B cell (primary cell): ENCODE data around the gene SEMA3B. TPM values are rescaled to one million over a fixed set of nuclear protein-coding genes. Genes with fewer than 3 reads are reported as not detected.

Experiments used
- ATAC-seq: fragments of 200-7000 bp; cut with Tn5 transposase; one replicate; pipeline ENCODE4 v1.10.0; 2021; ENCODE audit warnings: low read depth, mild to moderate bottlenecking, moderate number of reproducible peaks, moderate library complexity
- CTCF ChIA-PET: fragments of 350-600 bp; sonication (Branson Sonifier 250); formaldehyde crosslinking; loops from one replicate; lab custom pipeline; 2021; ENCODE audit warnings: antibody characterized with exemption, inconsistent platforms; lab: Charles Lee
- POLR2A ChIA-PET: fragments of 350-600 bp; sonication (Branson Sonifier 250); formaldehyde crosslinking; loops from one replicate; lab custom pipeline; 2021; ENCODE audit warnings: antibody characterized with exemption; lab: Charles Lee
- DNase-seq: peaks from one replicate; pipeline ENCODE4 v3.0.0; 2013
- H2AFZ ChIP-seq: 2 replicates; pipeline ENCODE4 v1.6.1; 2012; ENCODE audit warnings: mild to moderate bottlenecking, low read depth, low read length; ENCODE audit not compliant: insufficient read depth, poor library complexity, severe bottlenecking
- H3K27ac ChIP-seq, 2 donors: 1 replicate in 1 of 2; 2 replicates in 1 of 2; pipeline ENCODE4 v1.5.1; 2012 to 2013; ENCODE audit warnings: low read length in 2 of 2, mild to moderate bottlenecking in 2 of 2, moderate library complexity in 1 of 2
- H3K27me3 ChIP-seq, 4 experiments: fragments of 200-600 bp in 1 of 4; sonication (generic) in 1 of 4; replicated peaks in 1 of 4; 1 replicate in 2 of 4; 2 replicates in 2 of 4; pipeline versions ENCODE4 v1.6.1 to v1.7.0; 2013 to 2016; ENCODE audit warnings: low read length in 3 of 4, mild to moderate bottlenecking in 2 of 4, mixed read lengths in 1 of 4, moderate library complexity in 1 of 4; ENCODE audit not compliant: insufficient read depth in 4 of 4, control insufficient read depth in 3 of 4; ENCODE audit errors: control extremely low read depth in 1 of 4
- H3K36me3 ChIP-seq, 2 experiments: replicated peaks in 1 of 2; 1 replicate in 1 of 2; 2 replicates in 1 of 2; pipeline versions ENCODE4 v1.6.1 to v1.7.1; 2013; ENCODE audit warnings: low read length in 1 of 2; ENCODE audit not compliant: insufficient read depth in 2 of 2, control insufficient read depth in 1 of 2; ENCODE audit errors: control extremely low read depth in 1 of 2, extremely low read depth in 1 of 2
- H3K4me1 ChIP-seq, 2 donors: fragments of 200-600 bp in 1 of 2; sonication (generic) in 1 of 2; 1 replicate in 1 of 2; 2 replicates in 1 of 2; pipeline versions ENCODE4 v1.5.1 to v1.6.1; 2013 to 2017; ENCODE audit warnings: low read length in 2 of 2; ENCODE audit not compliant: control insufficient read depth in 2 of 2, insufficient read depth in 2 of 2
- H3K4me2 ChIP-seq: replicated peaks from 2 replicates; pipeline ENCODE3; 2012; ENCODE audit warnings: mild to moderate bottlenecking, low read depth, low read length; ENCODE audit not compliant: poor library complexity, severe bottlenecking
- H3K4me3 ChIP-seq, 5 experiments: fragments of 200-600 bp in 1 of 5; sonication (generic) in 1 of 5; 1 replicate in 3 of 5; 2 replicates in 2 of 5; pipeline versions ENCODE4 v1.5.1 to v1.7.0; 2011 to 2016; ENCODE audit warnings: low read length in 4 of 5, mild to moderate bottlenecking in 4 of 5, low read depth in 2 of 5, control low read depth in 1 of 5, moderate library complexity in 1 of 5; ENCODE audit not compliant: insufficient read depth in 1 of 5; ENCODE audit errors: control extremely low read depth in 1 of 5, extremely low read depth in 1 of 5
- H3K79me2 ChIP-seq: fragments of 200-600 bp; sonication (generic); one replicate; pipeline ENCODE4 v1.6.0; 2016; ENCODE audit warnings: low read length; ENCODE audit not compliant: control insufficient read depth, insufficient read depth
- H3K9ac ChIP-seq: fragments of 200-600 bp; sonication (generic); 2 replicates; pipeline ENCODE4 v1.6.1; 2017; ENCODE audit warnings: mild to moderate bottlenecking, low read length, moderate library complexity
- H3K9me3 ChIP-seq, 3 donors: one replicate each; pipeline versions ENCODE4 v1.6.1 to v1.7.1; 2013; ENCODE audit warnings: low read length in 2 of 3; ENCODE audit not compliant: control insufficient read depth in 2 of 3, insufficient read depth in 1 of 3; ENCODE audit errors: control extremely low read depth in 1 of 3
- H4K20me1 ChIP-seq: 2 replicates; pipeline ENCODE4 v1.6.0; 2012; ENCODE audit warnings: mild to moderate bottlenecking, low read length; ENCODE audit not compliant: insufficient read depth, control insufficient read depth, poor library complexity, severe bottlenecking
- H3K27ac Mint-ChIP-seq: one replicate; pipeline ENCODE4 v1.8.0; 2021; ENCODE audit warnings: mixed read lengths
- H3K27me3 Mint-ChIP-seq: one replicate; pipeline ENCODE4 v1.8.0; 2021; ENCODE audit warnings: mixed read lengths
- H3K4me1 Mint-ChIP-seq: one replicate; pipeline ENCODE4 v1.8.0; 2021; ENCODE audit warnings: mixed read lengths
- H3K4me3 Mint-ChIP-seq: one replicate; pipeline ENCODE4 v1.8.0; 2021; ENCODE audit warnings: mixed read lengths
- H3K9me3 Mint-ChIP-seq: one replicate; pipeline ENCODE4 v1.8.0; 2022; ENCODE audit warnings: mixed read lengths; ENCODE audit not compliant: insufficient read depth
- CTCF ChIP-seq: fragments of 200-600 bp; IDR thresholded peaks from one replicate; pipeline ENCODE4 v1.8.0; 2022; ENCODE audit warnings: antibody characterized with exemption, mild to moderate bottlenecking
- EZH2 ChIP-seq: IDR thresholded peaks from 2 replicates; pipeline ENCODE4 v1.6.1; 2012; ENCODE audit warnings: borderline replicate concordance, low read depth, mild to moderate bottlenecking, moderate library complexity, low read length; ENCODE audit not compliant: insufficient read depth, poor library complexity, severe bottlenecking
- WGBS: methylation state at CpG from one replicate; pipeline ENCODE4 v1.1.5; 2013; ENCODE audit warnings: missing lambda C conversion rate; ENCODE audit not compliant: insufficient coverage; 5-methylcytosine and 5-hydroxymethylcytosine counted together
- intact Hi-C: fragments of 100-400 bp; cut with micrococcal nuclease; formaldehyde crosslinking; loops from one replicate; pipeline ENCODE4 v1.10.0; 2022
- polyA plus RNA-seq: library from polyadenylated mRNA; depleted of rRNA; stranded (reverse); fragments of >200 nt; gene quantifications from 2 replicates; pipeline ENCODE4 v1.2.3, GENCODE V29; 2012
- total RNA-seq, 2 donors: library from RNA; stranded (reverse); fragments of 120-200 nt in 1 of 2; gene quantifications; 1 replicate in 1 of 2; 2 replicates in 1 of 2; pipeline versions ENCODE4 v1.2.3 to v1.2.4, GENCODE V29; 2013 to 2022

SEMA3B gene
- total and polyA plus RNA-seq, 2 donors (not counting 1 experiment from before 2014, with no cell fraction given): 0.34 to 0.52 TPM

- ChIA-PET POLR2A (no interaction called here), CTCF (interaction anchor here (1.4 to 2.4 kb wide), 4 partner anchors 8 to 73 kb away, joined by 4 to 12 read pairs (median 5); no protein-coding TSS in a partner anchor)
- Mint-ChIP-seq H3K4me3 (no peak overlapping the region), H3K27ac (no peak overlapping the region), H3K4me1 (no peaks in the 10 kb centered on the region), H3K9me3 (no peaks in the 10 kb centered on the region), H3K27me3 (peaks cover 17% of the 10 kb centered on the region)
- ATAC-seq (no peak), DNase-seq (no peak)
- intact Hi-C loops: no loop called here
- H3K4me2 ChIP-seq: no peak overlapping the region
- H3K4me3 ChIP-seq: no peak overlapping the region
- no peak overlapping the region for H3K27ac ChIP-seq
- no peaks in the 10 kb centered on the region for H3K4me1 ChIP-seq
- no peaks in the 10 kb centered on the region for H4K20me1 ChIP-seq
- H3K79me2 ChIP-seq: no peaks in the 10 kb centered on the region
- H3K9me3 ChIP-seq: no peaks in the 10 kb centered on the region
- H3K27me3 ChIP-seq: peaks cover 0 to 34% (median 6%) of the 10 kb centered on the region in 4 experiments
- H2AFZ ChIP-seq: no peak overlapping the region
- 75% methylated on average over 2 of the region's 7 CpGs for WGBS
- H3K9ac ChIP-seq: no peak overlapping the region
- no peaks in the 10 kb centered on the region for H3K36me3 ChIP-seq
- TF ChIP-seq EZH2 (no peak), CTCF (no peak)
Measured at GRCh38 chr3:50266836-50267235, 2.1 kb upstream of the SEMA3B start.

GRCh38 chr3:50267280-50267913 is 1.6 kb upstream of the SEMA3B start:
- no peak overlapping the region for H3K4me2 ChIP-seq
- H3K36me3 ChIP-seq: no peaks in the 10 kb centered on the region
- H4K20me1 ChIP-seq: no peaks in the 10 kb centered on the region
- no peak overlapping the region for H3K27ac ChIP-seq
- H3K9me3 ChIP-seq: no peaks in the 10 kb centered on the region
- 15% methylated on average over 20 of the region's 22 CpGs for WGBS
- DNase-seq (no peak), ATAC-seq (no peak)
- Mint-ChIP-seq H3K4me1 (no peaks in the 10 kb centered on the region), H3K27me3 (peaks cover 17% of the 10 kb centered on the region), H3K9me3 (no peaks in the 10 kb centered on the region), H3K4me3 (no peak overlapping the region), H3K27ac (no peak overlapping the region)
- ChIA-PET POLR2A (no interaction called here), CTCF (interaction anchor here (1.1 to 2.4 kb wide), 5 partner anchors 8 to 75 kb away, joined by 3 to 12 read pairs (median 4); no protein-coding TSS in a partner anchor)
- intact Hi-C loops: no loop called here
- H3K27me3 ChIP-seq: peaks cover 0 to 34% (median 6%) of the 10 kb centered on the region in 4 experiments
- no peaks in the 10 kb centered on the region for H3K79me2 ChIP-seq
- TF ChIP-seq EZH2 (no peak), CTCF (no peak)
- no peaks in the 10 kb centered on the region for H3K4me1 ChIP-seq
- H3K4me3 ChIP-seq: no peak overlapping the region
- H3K9ac ChIP-seq: no peak overlapping the region
- no peak overlapping the region for H2AFZ ChIP-seq
